ENCODE results near the gene MORC1.
"Not testable (repeated sequence)": the region's sequence is repeated elsewhere in the genome, so short reads cannot be mapped to it uniquely, and the experiment has no call there.

The MORC1 gene, protein sequence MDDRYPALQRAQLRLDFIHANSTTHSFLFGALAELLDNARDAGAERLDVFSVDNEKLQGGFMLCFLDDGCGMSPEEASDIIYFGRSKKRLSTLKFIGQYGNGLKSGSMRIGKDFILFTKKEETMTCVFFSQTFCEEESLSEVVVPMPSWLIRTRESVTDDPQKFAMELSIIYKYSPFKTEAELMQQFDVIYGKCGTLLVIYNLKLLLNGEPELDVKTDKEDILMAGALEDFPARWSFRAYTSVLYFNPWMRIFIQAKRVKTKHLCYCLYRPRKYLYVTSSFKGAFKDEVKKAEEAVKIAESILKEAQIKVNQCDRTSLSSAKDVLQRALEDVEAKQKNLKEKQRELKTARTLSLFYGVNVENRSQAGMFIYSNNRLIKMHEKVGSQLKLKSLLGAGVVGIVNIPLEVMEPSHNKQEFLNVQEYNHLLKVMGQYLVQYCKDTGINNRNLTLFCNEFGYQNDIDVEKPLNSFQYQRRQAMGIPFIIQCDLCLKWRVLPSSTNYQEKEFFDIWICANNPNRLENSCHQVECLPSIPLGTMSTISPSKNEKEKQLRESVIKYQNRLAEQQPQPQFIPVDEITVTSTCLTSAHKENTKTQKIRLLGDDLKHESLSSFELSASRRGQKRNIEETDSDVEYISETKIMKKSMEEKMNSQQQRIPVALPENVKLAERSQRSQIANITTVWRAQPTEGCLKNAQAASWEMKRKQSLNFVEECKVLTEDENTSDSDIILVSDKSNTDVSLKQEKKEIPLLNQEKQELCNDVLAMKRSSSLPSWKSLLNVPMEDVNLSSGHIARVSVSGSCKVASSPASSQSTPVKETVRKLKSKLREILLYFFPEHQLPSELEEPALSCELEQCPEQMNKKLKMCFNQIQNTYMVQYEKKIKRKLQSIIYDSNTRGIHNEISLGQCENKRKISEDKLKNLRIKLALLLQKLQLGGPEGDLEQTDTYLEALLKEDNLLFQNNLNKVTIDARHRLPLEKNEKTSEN

DNA sequence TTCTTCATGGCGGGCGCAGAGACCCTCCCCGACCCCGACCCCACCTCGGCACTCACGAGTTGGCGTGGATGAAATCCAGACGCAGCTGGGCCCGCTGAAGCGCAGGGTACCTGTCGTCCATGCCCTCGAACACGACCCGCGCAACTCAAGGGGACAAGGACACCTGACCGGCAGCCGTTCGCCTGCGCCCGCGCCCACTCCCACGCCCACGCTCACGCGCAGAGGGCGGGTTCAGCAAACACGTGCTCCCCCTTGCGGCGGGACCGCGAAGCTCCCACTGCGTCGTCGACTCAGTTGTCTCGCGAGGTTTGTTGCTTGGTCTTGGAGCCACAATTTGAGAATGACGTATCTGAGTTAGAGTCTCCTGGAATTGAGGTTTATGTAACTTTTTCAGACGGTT lies at the start of gene MORC1:
MORC1 (minus strand) TSS at position 196 of the 400 bp plus-strand sequence; CDS start at position 121, 75 bp downstream.
- DNase-seq (ENCODE audit: low spot score) = no peak

DNA sequence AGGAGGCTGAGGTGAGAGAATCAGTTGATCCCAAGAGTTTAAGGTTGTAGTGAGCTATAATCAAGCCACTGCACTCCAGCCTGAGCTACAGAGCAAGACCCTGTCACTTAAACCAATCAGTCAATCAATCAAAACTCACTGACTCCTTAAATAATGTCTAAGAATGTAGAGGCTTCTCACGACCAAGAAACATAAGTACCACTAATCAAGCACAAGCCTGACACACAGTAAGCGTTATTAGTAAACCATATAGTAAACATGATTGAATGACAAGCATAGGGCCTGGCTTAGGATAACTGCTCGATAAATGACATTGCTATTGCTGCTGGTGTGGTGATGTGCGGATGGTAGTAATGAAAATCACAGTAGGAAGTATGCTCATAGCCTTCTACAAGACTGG lies 48.0 kb upstream of the MORC1 start:
- DNase-seq (ENCODE audit: low spot score) = no peak

DNA sequence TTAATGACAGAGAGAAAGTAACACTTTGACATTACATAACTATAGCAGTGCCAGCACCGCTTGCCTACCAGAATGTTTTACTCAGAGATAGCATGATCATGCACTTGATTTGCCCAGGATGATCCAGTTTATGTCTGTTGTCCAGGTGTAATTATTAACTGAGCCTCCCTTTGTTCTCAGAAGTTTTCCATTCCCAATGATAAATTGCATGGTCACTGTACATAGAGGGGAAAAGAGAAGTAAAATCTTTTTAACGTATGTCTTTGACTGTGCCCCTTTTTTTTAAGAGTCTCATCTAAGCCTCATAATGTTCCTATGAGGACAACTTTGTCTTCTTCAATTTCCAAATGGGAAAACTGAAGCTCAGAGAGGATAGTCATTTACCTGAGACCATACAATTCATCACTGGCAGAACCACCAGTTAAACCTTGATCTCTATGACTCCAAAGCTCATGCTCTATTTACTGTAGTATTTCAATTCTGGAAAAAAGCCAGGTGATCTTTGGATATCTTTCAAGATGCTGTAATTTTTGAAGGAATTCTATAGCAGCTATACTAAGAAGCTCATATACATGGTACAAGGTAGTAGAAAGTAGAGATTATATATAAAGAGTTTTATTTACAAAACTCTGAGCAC lies 43.7 kb upstream of the MORC1 start:
- no peak for DNase-seq (ENCODE audit: low spot score)

DNA sequence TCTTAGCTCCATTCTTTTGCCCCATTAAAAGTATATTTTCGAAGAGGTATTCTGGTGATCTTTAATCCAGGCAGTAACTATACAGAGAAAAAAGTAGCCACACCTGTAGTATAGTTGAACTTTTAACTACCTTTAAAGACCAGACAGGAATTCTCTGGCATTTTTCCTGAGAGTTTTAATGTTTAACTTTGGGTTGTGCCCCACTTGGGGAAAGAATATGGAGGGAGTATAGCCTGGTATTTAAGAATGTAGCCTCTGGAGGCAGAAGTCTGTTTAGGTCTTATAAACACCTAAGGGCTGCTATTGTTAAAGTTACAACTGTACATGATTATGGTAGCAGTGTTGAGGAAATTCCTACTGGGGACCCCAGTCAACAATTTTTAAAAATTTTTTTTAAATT lies 37.9 kb upstream of the MORC1 start:
- no peak for DNase-seq (ENCODE audit: low spot score)

DNA sequence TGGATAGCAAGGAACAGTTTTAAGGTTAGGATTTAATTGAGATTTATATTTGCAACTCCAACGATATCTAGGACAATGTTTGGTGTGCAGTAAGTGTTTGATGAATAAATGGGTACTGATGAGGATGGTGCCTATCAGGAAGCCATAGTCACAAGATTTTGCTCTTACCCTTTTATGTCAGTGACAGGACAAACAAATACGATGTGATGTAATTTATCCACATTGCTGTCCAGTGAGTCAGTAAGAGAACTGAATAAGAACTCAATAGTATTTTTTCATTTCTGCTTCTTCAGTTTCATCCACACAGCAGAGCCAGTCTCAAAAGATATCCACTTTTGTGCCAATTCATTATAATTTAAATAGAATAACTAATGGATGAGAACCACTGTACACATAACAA lies 37.0 kb upstream of the MORC1 start:
- DNase-seq (ENCODE audit: low spot score) = no peak

DNA sequence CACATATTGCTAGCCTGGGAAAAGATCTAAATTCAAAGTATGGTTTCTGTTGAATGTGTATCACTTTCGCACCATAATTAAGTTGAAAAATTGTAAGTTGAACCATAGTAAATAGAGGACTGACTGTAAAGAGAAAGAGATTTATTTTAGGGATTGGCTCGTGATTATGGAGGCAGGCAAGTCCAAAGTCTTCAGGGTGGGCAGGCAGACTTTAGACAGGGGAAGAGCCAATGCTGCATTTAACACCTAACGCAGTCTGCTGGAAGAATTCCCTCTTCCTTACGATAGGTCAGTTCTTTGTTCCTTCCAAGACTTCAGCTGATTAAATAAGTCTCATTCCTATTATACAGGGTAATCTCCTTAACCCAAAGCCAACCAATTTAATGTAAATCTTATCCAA lies 34.4 kb upstream of the MORC1 start:
- no peak for DNase-seq (ENCODE audit: low spot score)

DNA sequence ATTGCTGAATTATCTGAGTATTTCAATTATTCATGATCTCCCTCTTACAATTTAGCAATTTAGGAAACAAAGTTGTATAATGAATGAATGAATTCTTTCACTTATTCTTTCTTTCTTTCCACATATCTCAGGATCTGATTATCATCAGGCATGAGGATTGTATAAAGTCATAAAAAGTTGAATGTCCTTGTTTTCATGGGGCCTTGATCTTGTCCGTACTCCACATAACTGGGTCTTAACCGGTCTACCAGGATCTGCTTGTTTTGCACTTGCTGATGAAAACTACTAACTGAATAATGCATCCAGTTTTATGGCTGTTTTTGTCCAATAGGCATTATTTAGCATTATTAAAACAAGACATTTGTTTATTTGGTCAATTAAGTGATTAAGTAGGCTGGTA lies 31.1 kb upstream of the MORC1 start:
- no peak for DNase-seq (ENCODE audit: low spot score)

DNA sequence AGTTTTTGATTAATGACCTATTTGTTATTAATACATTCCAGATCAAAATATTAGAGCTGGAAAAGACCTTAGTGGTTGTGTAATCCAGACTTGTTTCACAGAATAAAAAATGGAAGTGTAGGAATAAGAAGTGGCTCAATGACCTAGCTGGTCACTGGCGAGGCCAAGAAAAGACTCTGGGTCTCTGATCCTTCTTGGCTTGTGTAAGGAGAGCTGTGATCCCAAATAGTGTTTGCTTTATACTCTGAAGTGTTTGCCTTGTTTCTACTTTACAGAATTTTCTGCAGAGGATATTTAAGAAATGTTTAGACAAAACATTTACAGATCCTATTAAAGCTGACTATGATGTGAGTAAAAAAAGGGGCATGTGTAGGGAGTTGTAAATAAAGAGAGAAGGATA lies 25.7 kb upstream of the MORC1 start:
- DNase-seq (ENCODE audit: low spot score) = no peak

DNA sequence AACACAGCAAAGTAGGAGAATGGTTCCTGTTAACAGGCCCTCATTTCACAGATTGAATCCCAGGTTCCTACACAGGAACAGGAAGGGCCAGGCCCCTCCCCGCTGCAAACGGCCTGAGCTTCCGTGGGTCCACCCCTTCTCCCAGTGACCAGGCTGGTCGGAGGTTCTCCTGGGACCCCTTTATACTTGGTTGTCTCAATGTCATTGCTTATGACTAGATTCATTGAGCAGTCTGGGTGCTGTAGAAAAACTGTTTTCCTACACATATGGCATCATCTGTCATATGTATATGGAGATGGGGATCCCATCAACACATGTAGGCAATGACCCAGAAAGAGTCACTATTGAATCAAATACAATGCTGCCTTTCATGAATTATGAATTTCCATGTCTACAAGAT lies 22.4 kb upstream of the MORC1 start:
- no peak for DNase-seq (ENCODE audit: low spot score)

DNA sequence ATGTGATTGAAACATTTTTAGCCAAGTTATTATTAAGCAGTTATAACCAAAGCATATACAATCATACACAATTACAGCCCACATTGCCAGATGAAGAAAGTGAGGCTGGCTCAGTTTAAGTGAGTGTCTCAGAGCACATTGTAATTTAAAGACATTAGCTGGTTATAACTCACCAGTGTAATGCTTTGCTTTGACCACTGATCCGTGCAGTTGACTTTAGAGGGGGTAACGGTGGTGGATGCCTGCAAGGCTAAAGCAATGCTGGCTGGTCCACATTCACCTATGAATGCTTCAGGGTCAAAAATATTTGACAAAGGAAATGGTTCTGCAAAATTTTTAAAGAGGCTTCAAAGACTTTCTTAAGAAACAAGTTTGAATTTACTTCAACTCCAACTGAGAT lies 19.8 kb upstream of the MORC1 start:
- no peak for DNase-seq (ENCODE audit: low spot score)

DNA sequence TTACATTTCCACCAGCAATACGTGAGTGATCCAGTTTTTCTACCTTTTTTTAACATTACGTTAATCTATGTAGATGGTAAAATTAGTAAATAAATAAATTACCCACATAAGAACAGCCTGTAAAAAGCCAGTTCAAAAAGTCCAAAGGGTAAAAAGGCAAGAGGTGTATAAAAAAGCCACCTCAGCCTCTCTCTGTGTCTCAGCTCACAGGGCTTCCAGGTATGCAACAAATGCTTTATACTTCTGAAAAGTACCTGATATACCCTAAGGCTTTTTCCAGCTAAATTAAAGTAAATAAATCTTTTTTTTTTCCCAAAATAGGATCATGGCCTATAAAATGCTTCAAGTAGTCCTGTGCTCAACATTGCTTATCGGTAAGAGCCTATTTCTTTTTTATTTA lies 18.6 kb upstream of the MORC1 start, which contains the start of gene C3orf85:
C3orf85 (plus strand) TSS at position 197 of the 400 bp plus-strand sequence; CDS start at position 326, 129 bp downstream.
- no peak for DNase-seq (ENCODE audit: low spot score)

DNA sequence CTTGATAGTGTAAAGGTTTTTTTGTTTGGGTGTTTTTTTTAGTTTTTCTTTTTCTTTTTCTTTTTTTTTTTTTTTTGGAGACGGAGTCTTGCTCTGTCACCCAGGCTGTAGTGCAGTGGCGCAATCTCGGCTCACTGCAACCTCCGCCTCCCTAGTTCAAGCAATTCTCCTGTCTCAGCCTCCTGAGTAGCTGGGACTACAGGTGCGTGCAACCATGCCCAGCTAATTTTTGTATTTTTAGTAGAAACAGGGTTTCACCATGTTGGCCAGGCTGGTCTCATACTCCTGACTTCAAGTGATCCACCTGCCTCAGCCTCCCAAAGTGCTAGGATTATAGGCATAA lies 15.5 kb upstream of the MORC1 start:
- not testable (repeated sequence) for DNase-seq (ENCODE audit: low spot score)

DNA sequence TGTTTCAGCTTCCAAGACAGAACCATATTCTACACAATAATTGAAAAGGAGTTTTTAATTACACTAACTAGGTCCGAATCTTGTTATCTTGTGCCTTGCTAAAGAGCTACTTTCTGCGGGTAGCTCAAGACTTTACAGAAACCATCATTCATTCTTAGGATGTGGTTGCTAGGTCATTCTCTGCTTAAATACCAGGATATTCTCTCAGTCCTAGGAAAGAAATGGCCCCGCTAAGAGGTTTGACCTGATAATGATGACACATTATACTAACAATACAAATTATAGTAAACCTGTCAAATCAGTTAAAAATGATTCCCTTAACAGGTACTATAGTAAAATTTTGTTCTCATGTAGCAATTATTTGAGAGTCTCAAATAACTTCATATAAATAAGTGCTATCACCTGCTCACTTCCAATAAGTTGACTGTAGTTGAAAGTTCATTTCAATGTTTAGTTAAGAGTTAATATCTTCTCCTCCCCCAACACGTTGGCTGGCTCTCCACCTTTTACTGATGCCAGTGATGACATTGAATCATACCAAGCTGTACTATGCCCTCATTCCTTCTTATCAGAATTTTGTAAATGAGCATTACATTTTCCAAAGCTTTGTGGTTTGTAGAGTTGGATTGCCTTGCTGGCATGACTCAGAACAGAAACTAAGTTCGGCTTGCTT lies 15.0 kb upstream of the MORC1 start:
- DNase-seq (ENCODE audit: low spot score) = no peak

DNA sequence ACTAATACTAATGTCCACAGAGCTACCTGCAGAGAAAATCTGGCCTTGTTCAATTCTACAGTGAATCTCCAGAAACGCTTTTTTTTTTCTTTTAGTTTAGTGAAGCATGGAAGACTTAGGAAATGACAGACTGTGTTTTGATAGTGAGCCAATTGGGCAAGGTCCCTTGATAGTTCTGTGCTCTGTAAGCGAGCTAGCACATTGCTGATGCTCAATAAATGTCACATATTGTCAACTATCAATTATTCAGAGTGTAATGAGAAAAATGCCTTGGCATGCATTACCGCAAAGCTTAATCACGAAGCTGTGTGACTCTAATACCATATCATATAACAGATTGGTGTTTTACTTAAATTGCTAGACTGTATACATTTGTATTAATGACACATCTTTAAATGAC lies 13.3 kb upstream of the MORC1 start:
- DNase-seq (ENCODE audit: low spot score) = no peak

DNA sequence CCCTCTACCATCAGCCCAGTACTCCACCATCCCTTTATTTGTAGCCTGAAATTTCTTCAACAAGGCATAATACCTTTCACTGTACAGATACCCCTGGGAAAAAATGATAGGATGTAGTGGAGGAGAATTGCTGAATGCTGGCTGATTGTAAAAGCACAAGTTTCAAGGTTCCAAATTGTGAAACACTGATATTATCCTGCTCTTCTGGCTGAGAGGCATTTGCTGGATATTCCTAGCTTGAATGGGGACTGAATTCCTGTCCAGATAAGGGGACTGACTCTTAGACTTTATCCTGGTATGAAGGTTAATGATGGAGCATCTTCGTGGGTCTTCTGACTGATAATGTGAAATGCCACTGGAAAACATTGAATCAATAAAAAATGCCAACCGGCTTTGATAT lies 9.6 kb upstream of the MORC1 start:
- DNase-seq (ENCODE audit: low spot score) = no peak

DNA sequence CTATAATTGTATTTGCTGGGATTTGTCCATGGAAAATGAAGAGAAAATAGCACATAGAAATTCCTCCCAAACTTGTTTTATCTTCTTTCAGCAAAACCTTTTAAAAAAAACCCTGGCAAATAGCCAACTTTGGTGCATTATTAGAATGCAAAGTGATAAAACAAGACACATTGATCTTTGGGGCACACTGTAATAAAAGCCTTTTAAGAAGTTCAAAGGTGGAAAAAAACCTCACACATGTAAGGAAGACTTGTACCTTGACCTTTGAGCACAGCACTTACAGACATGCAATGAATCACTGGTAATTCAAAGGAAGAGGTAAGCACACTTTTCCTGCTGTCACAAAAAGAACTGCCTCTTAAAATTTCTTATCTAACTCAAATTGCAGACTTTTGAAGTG lies 8.0 kb upstream of the MORC1 start:
- no peak for DNase-seq (ENCODE audit: low spot score)

DNA sequence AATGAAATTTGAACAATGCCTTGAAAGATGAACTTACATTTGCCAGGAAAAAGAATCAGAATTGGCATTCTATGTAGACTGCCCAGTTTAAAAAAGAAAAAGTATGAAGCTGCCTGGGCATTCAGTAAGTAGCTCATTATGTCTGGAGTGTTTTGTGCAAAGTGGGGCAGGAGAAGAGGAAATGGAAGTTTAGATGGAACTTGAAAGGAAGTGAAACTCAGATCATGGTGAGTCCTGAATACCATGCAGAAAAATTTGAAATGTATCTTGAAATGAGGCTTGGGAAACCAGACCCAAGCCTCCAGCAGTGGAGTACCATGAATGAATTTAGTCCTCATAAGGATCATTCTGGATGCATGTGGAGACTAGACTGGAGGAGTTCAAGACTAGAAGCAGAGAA lies 4.8 kb upstream of the MORC1 start:
- DNase-seq (ENCODE audit: low spot score) = no peak

DNA sequence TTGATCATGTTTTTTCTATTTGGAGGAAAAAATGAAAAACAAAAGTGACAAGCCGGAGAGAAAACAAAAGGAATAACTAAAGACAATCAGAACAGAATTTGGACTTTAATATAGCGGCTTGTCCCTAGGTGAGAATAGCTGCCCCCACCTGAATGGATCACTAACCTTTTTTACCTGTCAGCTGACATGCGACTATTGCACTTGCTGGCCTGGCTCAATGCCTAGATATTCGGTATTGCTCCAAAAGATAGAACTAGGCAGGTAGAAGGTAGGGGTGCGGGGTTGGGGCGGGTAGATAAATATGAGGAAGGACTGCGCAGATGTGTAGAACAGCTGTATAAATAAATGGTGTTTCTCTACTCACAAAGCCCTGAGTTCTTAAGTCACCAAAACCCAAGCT lies 650 bp upstream of the MORC1 start:
- DNase-seq (ENCODE audit: low spot score) = no peak

DNA sequence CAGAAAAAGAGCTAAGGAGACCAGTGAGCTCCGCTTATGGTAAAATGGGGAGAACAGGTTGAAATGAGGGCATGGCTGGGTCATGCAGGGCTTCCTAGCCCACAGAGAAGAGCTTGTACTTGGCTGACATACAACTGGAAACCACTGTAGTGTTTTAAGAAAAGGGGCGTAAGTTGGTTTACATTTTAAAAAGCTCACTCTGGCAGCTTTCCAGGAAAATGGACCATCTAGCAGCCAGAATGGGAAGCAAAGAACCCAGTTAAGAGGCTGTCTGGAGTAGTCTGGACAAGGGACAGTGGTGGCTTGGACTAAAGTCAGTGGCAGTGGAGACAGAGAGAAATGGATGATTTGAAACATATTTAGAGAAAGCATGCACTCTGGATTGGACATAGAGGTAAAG lies 1.9 kb downstream of the MORC1 start:
- no peak for DNase-seq (ENCODE audit: low spot score)

DNA sequence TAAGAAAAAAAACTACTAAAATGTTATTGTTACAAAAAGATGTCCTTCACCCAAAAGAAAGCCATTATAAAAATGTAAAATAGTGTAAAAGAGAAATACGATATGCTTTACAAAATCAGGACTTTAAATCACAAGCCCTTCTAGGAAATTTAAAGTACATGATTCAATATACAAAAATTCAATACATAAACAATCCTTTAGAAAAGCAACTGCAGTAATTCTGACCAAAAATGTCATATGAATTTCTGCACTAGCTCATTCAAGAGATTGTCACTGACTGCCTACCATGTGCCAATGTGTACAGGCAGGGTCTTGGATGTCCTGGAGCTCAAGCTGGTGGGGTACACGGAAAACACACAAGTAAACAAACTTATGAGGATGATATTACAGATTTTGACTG lies 2.5 kb downstream of the MORC1 start:
- DNase-seq (ENCODE audit: low spot score) = no peak

DNA sequence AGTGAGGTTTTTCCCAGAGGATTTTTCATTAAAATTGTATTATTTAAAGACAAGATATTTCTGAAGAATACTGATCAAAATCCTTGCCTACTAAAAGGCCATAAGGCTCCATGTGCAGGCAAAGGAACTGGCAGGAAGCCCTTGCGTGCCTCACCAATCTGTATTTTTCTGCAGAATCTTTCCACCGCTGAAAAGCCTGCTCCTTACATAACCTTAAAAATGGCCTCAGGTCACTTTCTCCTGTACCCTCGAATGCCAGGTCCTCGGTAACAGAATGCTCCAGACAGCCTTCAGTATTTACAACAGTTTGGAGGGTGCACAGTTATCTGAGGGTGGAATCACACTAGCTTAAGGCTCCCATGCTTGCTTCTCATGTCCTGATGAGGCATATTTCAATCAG lies 3.2 kb downstream of the MORC1 start:
- DNase-seq (ENCODE audit: low spot score) = no peak
